ENCODE results near the gene ABCB9. TPM values are rescaled to one million over a fixed set of nuclear protein-coding genes. Genes with fewer than 3 reads are reported as not detected.
A peak's percentile ranks its signal among the peaks of the same experiment; 100 is the strongest.
"Not testable (repeated sequence)": the region's sequence is repeated elsewhere in the genome, so short reads cannot be mapped to it uniquely, and the experiment has no call there.

The ABCB9 gene
- total RNA-seq, 1 experiment from 2014 or later: 6.4 TPM

DNA sequence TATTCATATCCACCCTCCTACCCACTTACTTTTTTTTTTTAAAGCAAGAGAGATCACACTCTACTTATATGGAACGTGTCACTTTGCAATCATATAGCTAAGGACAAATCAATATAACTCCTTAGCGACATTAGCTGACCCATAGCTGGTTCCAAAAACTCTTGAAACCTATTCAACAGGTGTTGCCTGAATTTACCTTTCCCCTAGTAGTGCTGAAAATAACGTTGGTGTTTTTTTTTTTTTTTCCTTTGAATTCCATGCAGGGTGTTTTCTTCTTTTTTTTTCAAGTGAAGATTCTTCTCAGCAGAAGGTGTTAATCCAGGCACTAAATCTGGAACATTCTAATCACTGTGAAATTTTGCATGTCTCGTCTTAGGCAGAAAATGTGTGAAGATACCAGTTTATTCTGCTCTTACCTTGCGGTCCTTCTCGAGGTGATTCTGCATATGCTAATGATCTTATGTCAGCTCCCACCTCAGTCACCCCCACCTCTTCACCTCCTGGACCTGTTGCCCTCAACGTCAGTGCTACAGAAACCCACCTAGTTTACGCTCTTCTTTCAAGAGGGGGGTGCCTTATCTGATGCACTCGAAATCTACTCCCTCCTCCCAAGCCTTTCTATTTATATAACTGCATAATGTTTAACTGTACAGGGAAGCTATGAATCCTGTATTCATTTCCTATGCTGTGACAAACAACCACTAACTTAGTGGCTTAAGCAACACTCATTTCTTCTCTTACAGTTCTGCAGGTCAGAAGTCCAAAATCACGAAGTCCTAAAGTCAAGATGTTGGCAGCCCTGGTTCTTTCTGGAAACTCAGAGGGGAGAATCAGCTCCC lies 63.2 kb downstream of the ABCB9 start:
- no peaks in the 10 kb centered on the region for H3K36me3 ChIP-seq
- no peaks in the 10 kb centered on the region for H3K9me3 ChIP-seq
- no peak for DNase-seq
- H3K27me3 ChIP-seq: no peaks in the 10 kb centered on the region
- H3K4me3 ChIP-seq: no peak overlapping the region

DNA sequence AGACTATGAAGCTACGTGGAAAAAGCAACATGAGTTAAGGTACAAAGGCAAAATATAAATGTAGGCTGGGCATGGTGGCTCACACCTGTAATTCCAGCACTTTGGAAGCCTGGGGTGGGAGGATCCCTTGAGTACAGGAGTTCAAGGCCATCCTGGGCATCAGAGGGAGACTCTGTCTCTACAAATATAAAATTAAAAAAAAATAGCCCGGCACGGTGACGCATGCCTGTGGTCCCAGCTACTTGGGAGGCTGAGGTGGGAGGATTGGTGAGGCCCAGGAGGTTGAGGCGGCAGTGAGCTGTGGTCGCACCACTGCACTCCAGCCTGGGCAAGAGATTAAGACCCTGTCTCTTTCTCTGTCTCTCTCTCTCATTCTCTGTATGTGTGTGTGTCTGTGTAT lies 66.4 kb downstream of the ABCB9 start:
- Histone ChIP-seq H3K4me3 (no peak overlapping the region), H3K36me3 (no peaks in the 10 kb centered on the region), H3K9me3 (no peaks in the 10 kb centered on the region; the same call in 1 of the 2 replicates), H3K27me3 (no peaks in the 10 kb centered on the region)
- no peak for DNase-seq

DNA sequence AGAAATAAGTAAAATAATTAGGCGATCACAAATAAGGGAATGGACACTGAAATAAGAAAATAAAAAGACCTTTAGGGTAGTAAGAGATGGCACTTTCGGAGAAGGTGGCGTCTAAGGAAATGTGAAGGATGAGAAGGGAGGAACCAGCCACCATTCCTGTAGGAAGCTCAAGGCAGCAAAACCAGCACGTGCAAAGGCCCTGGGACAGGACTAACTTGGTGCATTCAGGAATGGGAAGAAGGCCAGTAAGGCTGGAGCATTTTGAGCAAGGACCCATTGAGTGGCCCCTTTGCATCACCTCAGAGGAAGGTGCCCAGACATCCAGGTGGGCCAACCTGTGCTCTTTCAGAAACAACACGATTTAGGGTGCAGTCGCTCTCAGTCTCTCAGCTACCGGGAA lies 69.6 kb downstream of the ABCB9 start:
- Histone ChIP-seq H3K27me3 (no peaks in the 10 kb centered on the region), H3K36me3 (no peaks in the 10 kb centered on the region), H3K4me3 (peak overlapping the region; percentile 75), H3K9me3 (no peaks in the 10 kb centered on the region; the same call in 1 of the 2 replicates)
- no peak for DNase-seq

DNA sequence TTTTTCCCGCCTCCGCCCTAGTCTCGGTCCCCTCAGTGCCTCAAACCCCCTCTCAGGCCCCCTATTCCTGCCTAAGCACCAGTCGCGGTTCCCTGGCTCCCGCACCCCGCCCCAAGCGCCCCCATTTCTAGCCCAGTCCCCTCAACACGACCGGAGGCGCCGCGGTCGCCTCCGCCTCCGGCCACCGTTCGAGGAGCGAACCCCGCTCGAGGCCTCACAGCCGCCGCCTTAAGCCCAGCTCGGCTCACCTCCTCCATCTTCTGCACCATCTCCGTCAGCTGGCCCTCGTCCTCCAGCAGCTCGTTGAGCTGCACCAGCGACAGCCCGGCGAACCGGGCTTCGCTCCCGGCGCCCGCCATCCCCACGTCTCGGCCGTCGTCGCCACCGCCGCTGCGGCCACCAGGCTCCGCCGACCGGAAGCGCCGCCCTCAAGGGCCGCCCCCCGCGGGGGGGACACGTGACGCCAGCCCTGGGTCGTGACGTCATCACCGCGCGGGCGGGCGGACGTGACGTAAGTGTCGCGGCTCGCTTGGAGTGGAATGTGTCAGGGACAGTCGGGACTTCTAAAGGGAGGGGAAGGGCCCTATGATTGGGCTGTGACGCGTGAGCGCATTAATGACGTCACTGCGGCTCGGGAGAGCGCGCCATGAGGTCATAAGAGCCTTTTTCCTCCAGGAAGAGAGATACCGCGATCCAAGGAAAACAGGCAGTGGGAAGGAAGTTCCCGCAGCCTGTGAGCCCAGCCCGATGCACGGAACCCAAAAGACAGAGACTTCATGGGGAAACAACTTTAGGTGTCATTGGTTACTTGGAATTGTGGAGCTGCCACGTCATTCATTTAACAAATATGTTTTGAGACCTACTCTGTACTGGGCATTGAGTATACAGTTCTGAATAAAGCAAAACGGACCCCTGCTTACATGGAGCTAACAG lies 70.3 kb downstream of the ABCB9 start, which contains the start of gene VPS37B:
Gene VPS37B (minus strand): TSS at position 421 of the 933 bp plus-strand sequence. CDS start 62 bp downstream, at position 359.
- Histone ChIP-seq H3K9me3 (no peaks in the 10 kb centered on the region; the same call in 1 of the 2 replicates), H3K36me3 (no peaks in the 10 kb centered on the region), H3K4me3 (peak within 1 kb of the TSS; percentile 75), H3K27me3 (no peaks in the 10 kb centered on the region)
- DNase-seq: peak; percentile 73

DNA sequence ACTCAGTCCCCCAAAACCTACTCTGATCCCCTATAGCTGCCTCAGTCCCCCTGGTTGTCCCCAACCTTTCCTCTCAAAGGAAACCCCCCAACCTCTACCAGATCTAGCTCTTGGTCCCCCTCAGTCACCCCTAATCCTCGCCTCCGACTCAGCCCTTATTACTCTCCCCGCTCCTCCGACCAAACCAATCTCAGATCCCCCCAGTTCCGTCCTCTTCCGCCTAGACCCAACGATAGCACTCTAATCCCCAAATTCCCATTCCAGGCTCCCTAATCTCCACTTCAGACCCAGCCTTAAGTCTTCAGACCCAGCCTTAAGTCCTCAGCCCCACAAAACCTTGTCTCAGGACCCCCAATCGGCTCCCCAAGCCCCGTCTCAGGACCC lies 71.0 kb downstream of the ABCB9 start:
- DNase-seq: no peak
- Histone ChIP-seq H3K36me3 (no peaks in the 10 kb centered on the region), H3K27me3 (no peaks in the 10 kb centered on the region), H3K4me3 (peak overlapping the region; percentile 75), H3K9me3 (no peaks in the 10 kb centered on the region; the same call in 1 of the 2 replicates)

DNA sequence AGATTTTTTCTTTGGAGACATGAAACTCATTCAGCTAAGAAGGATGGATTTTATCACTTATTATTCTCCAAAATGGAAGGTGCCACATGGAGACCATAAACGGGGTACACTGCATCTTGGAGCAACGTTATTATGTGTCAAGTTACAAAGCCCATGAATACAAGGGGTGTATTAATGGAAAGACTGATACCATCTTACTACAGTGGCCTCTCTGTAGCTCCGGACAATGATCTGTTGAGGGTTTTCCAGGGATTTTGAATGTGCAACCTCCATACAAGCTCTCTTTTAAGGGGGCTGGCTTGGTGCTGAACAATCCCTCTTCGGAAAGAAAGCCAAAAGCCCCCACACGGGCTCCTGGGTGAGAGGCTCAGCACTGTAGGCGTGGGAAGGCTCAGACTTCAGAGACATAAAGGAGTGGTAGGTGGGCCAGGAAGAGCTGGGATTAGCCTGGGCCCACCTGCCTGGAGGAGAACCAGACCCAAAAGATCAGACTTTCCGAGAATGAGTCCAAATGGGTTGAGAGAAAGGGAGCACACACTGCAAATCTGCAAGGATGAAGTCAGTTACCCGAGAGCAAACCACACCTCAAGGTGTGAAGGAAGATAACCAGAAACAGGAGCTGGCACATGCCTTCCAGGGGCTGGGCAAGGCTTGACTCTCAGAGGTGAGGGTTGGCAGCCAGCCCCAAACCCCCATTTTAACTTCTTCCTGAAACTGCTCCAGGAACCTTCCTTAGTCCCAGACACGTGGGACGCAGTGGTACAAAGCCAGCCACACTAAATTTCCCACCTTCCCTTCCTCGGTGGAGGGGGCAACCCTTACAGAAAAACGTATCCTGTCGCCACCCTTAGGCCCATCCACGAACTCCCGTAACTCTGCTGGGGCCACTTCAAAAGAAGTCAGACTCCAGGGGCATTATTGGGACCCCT lies 71.8 kb downstream of the ABCB9 start:
- no peaks in the 10 kb centered on the region; the same call in 1 of the 2 replicates for H3K9me3 ChIP-seq
- H3K4me3 ChIP-seq: peak overlapping the region; percentile 75
- no peak for DNase-seq
- no peaks in the 10 kb centered on the region for H3K27me3 ChIP-seq
- no peaks in the 10 kb centered on the region for H3K36me3 ChIP-seq

DNA sequence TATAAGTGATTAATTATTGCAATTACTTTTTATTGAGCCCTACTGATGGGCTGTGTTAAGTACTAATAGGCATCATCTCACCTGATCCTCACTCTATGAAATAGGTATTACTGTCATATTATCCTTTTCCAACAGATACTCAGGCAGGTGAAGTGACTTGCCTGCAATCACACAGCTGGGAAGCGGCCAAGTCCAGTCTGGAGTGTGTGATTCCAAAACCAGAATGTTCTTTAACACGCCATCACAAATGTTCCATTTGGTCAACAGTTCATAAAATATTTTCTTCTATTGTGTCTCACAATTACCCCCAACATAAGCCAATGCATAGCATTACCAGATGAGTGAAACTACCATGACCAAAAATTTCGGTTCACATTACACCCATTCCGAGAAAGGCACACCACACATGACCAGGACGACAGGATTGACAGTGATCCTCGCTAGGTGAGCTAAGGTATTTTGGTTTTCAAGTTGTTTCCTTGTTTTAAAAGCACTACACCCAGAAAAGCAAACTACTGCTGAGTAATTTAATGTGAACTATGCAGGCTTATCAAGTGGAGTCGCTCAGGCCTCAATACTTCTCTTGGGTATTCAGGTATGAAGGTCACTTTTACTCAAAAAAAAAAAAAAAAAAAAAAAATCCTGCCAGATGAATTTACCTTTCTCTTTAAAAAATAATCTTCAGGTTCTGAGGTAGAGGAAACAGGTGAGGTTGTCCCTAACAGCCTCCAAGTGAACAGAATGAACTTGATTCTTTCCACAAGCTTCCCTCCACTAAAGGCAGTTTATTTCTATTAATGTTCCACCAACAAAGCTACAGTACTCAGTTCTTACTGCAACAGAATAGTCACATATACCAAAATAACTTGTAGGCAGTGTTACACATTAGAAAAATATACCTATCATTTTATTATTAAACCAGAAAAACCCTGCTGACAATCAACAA lies 72.8 kb downstream of the ABCB9 start:
- Histone ChIP-seq H3K9me3 (no peaks in the 10 kb centered on the region; the same call in 1 of the 2 replicates), H3K36me3 (no peaks in the 10 kb centered on the region), H3K27me3 (no peaks in the 10 kb centered on the region), H3K4me3 (peak overlapping the region; percentile 75)
- no peak for DNase-seq

DNA sequence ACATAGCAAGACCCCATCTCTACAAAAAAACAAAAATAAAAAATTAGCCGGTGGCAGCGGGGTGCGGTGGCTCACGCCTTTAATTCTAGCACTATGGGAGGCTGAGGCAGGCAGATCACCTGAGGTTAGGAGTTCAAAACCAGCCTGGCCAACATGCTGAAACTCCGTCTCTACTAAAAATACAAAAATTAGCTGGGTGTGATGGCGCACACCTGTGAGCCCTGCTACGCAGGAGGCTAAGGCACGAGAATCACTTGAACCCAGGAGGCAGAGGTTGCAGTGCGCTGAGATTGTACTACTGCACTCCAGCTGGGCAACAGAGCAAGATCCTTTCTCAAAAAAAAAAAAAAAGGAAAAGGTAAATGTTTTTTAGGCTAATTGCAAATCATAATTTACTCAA lies 73.5 kb downstream of the ABCB9 start:
- DNase-seq, H3K4me3 ChIP-seq, H3K27me3 ChIP-seq: not testable (repeated sequence)

DNA sequence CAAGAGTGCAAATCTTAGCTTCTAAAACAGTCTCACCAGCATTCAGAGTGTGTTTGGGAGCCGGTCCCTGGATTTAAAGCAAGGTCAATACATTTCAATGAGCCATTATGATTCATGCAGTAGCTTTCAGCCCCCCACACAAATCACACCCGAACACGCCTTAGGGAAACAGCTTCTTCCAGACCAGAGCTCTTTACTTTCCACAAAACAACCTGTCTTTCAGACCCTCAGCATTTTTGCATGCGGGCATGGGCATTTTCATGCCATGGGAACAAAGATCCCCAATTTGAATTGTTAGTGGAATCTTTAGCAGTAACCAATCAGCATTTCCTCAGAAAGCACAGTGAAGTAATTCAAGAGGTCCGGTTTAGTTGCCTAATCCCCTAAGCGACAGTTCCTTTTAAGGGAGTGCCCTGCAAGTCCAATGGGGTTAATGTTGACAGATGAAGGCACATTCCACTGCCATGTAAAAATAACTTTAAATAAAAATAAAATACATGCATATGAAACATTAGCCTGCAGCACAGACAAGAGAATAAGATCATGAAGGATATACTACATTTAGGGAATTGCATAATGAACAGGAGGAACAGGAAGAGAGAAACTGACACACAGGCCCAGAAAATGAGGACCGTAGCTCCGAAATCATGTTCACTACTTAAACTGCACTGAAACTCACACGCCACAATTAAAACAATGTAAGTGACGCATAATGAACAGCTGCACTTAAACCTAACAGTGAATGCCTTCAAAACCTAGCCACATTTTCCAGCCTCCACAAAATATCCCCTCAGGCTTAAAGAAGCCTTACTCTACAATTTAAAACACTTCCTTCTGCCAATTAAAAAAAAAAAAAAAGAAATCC lies 74.4 kb downstream of the ABCB9 start:
- peak overlapping the region; percentile 8 for H3K4me3 ChIP-seq
- H3K36me3 ChIP-seq: no peaks in the 10 kb centered on the region
- DNase-seq: peak; percentile 52
- H3K9me3 ChIP-seq: no peaks in the 10 kb centered on the region; the same call in 1 of the 2 replicates
- H3K27me3 ChIP-seq: no peaks in the 10 kb centered on the region

More for the DNA sequence above, 73.5 kb downstream of the ABCB9 start:
- not testable (repeated sequence) for H3K36me3 ChIP-seq, H3K9me3 ChIP-seq

DNA sequence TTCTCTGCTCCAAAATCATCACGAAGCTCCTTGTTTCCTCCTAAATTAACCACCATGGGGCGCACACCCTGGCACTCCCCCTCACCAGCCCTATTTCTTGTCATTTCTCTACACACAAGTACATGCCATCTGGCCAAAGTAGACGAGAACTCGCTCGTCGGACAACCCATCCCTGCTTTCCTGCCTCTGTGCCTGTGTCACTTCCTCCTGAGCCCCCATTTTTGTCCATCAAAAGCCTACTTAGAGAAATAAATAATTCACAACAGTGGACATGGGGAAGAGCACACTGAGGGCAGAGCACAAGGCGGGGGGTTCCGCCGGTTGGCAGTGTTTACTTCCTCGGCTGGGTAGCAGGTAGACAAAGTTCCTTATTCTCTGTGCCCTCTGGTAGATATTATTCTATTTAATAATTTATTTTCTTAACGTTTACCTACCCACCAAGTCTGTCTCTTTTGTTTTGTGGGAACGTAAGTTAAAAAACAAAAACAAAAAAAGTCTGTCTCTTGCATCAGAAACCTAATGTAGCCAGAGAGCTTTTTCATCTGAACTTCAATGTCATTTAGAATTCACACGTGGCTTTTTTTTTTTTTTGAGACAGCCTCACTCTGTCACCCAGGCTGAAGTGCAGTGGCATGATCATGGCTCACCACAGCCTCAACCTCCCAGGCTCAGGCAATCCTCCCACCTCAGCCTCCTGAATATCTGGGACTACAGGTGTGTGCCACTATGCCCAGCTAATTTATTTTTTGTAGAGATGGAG lies 76.3 kb downstream of the ABCB9 start:
- no peaks in the 10 kb centered on the region for H3K27me3 ChIP-seq
- H3K36me3 ChIP-seq: no peaks in the 10 kb centered on the region
- DNase-seq: no peak
- no peaks in the 10 kb centered on the region for H3K9me3 ChIP-seq
- H3K4me3 ChIP-seq: no peak overlapping the region

DNA sequence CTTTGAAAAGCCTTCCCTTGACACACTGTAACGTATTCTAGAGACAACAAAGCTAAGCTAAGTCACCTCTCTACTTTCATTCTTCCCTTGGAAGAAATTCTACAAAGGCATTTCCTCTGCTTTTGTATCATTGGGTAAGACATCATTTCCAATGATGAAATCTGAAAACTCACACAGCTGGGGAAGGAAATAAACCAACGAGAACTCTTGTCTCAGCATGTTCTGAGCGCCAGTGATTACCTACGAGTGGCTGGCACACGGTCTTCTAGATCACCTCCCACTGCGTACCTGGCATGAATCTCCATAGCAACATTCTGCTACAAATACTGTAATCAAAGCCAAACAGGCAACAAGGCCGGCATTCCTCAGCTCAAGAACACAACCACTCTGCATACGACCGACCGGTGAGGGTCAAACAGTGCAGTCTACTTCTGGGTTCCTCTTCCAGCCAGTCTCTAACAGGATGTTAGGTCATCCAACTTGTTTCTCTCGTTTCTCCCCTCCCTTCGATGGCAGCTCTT lies 78.0 kb downstream of the ABCB9 start:
- H3K27me3 ChIP-seq: no peaks in the 10 kb centered on the region
- H3K9me3 ChIP-seq: no peaks in the 10 kb centered on the region
- H3K4me3 ChIP-seq: peak overlapping the region; percentile 14
- DNase-seq: peak; percentile 49
- H3K36me3 ChIP-seq: peaks cover 2% of the 10 kb centered on the region; the same call in 1 of the 2 replicates

DNA sequence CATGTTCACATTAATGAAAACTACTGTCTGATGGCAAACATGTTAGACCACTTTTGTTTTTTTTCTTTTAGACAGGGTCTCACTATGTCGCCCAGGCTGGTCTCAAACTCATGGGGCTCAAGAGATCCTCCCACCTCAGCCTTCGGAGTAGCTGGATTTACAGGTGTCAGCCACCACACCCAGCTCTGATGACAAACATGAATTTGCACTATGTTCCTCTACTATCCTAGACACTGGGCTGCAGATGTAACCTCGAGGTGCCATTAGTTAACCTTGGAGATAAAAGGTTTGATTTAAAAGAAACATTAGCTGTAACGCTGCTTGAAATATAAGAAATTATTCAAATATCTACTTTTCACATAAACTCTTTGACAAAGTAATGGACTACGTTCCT lies 78.4 kb downstream of the ABCB9 start:
- no peak overlapping the region for H3K4me3 ChIP-seq
- H3K9me3 ChIP-seq: no peaks in the 10 kb centered on the region
- peaks cover 2% of the 10 kb centered on the region; the same call in 1 of the 2 replicates for H3K36me3 ChIP-seq
- no peaks in the 10 kb centered on the region for H3K27me3 ChIP-seq
- no peak for DNase-seq
